ENCODE results near the gene DIDO1.

Gene DIDO1

DNA sequence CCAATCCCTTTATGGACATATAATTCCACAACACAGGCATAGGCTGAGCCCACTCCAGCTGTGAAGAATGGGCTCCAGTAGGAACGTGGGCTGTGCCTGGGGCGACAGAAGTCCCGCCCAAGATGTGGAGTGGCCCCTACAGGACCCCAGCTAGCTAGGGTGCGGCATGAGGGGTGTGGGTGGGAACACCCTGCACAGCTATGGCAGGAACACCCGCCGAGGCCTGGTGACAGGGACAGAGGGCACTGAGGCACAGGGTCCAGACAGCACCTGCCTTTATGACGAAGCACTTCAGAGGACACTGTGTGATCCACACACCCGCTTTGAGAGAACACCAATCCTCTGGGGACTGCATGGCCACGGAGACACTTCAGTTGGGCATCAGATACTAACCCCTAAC, 36.4 kb downstream of the DIDO1 start:
- DNase-seq: no peak

DNA sequence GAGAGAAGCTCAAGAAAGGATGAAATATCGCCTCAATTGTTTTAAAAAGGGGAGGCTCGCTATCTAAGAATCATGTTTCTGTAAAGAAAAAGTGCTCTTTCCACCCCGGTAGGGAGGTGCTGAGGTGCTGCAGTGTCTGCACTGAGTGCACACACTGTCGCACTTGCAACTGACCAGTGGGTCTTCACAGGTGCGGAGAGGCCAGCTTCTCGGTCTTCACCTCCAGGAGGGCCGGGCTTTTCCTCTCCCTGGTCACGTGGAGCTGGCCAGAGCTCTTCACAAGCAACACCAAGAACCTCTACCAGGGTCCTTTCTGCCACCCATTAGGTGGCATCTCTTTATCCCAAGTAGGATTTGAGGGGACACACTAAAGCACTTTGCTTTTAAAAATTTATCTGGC, 36.9 kb downstream of the DIDO1 start:
- no peak for DNase-seq

DNA sequence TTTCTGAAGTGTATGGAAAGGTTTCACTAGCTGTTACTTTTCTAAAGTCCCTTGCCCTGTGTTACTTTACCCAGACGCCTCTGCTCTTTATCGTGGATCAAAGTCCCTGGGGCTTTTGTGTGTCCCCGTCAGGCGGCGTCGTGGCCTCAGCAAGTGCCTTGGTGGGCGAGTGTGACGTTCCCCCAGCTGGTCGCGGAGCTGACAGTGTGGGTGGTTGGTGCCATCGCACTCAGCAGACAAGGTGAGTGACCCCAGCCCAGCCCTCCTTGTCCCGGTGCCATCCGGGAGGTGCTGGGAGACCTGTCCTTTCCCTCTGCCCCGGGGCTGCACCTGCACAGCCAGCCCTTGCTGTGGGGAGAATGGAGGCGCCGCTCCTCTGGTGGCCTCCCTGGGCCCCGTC, 37.4 kb downstream of the DIDO1 start:
- no peak for DNase-seq

DNA sequence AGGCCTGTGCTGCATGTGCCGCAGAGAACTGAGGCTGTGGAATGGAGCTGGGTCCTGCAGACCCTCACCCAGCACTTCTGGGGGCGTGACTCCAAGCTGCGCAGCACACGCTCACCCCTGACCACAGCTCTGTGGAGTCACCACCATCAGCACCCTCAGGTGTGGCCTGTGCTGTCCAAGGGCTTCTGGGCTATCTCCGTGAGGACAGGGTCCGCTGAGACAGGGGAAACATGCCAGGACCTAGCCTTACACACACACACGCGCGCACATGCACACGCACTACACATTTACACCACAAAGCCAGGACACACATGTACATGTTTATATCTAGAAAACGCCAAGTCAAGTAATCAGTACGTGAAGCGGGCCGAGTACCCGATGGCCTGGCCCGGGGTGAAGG, 37.9 kb downstream of the DIDO1 start:
- no peak for DNase-seq

DNA sequence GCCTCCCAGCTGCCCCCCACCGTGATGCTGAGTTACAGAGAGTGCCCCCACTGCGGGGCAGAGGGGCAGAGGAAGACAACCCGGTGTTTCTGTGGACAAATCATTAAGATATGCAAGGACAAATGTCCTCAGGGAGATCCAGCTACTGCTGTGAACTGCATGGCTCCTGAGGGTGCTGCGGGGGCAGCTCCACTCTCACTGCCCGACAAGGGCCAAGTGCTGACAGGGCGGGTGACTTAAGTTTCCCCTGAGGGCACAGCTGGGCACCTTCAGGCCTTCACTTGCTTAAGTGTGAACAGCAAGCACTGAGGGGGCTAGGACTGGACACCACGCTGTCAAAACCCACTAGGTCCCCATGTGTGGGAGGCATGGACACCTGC, 38.5 kb downstream of the DIDO1 start:
- DNase-seq: no peak

DNA sequence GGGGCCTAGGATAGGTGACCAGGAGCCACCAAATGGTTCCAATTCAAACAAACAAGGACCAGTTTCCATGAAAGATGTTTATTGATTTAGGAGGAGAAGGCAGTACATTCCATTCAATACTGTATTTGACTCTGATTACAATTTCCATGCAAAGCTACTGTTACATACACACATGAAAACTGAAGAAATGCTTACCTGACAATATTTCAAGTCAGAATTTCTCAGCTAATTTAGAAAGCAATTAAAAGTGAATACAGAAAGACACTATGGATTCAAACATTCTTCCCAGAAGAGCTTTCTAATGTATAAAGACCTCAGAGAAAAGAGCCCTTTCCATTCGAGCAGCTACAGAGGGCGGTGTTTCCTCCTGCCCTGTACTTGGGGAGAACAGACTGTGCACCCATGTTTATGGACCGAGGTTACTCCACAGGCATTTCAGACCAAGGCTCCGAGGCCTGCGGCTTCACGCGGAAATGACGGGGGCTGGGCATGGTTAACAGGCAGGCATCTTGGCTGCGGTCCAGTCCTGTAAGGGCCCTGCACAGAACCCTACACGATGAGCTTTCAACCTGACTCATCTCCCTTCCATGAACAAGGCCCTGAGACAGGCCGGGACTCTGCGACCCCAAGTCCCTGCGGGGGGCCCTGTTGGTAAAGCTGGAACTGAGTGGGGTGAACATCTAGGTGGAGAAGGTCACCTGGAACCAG, 39.0 kb downstream of the DIDO1 start:
- no peak for DNase-seq

DNA sequence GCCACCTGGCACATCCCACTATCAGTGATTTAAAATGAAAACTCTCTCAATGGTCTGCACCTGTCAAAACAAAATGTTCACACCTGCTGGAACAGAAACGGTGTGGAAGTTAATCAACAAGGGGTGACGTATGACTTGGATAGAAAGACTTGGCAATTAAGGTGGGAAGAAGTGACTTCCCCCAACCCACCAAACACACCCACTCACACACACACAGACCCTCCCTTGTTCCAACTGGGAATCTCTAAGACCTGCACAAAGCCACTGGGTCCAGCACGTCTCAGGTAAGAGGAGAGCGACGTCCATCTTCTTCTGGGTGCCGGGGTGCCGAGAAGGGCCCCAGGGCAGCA, 39.6 kb downstream of the DIDO1 start:
- DNase-seq: no peak

DNA sequence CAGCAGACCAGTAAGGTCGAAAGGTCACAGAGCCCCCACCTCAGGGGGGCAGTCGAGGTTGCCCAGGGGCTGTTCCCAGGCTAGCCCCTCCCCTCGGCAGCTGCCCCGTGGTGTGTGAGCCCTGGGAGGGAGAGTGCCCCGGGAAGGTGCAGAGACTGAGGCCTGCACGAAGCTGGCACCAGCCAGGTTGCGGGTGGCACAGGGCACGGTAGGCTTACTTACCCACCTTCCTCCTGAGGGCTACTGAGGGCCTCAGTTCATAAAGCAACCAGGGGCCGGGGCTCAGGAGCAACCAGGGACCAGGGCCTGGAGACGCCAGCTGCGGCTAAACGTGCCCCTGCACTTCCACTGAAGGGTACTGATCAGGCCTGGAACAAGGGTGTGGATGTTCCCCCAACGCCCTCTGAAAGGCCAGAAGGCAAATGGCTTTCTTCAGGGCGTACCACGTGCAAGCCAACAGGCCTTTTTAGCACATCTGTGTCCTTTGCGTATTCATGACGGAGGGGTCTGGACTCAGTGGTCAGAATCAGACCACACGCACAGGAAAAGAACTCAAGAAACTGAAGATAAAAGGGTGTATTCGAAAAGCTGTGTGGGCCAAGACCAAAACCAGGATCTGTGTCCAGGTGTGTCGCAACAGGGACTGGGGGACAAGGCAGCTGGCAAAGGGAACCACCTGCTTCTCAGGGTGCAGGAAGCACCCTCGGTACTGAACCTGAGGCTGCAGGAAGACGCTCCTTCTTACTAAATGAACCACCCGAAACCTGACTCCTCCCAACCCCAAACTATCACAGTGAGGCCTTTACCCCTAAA, 40.2 kb downstream of the DIDO1 start:
- DNase-seq: no peak

DNA sequence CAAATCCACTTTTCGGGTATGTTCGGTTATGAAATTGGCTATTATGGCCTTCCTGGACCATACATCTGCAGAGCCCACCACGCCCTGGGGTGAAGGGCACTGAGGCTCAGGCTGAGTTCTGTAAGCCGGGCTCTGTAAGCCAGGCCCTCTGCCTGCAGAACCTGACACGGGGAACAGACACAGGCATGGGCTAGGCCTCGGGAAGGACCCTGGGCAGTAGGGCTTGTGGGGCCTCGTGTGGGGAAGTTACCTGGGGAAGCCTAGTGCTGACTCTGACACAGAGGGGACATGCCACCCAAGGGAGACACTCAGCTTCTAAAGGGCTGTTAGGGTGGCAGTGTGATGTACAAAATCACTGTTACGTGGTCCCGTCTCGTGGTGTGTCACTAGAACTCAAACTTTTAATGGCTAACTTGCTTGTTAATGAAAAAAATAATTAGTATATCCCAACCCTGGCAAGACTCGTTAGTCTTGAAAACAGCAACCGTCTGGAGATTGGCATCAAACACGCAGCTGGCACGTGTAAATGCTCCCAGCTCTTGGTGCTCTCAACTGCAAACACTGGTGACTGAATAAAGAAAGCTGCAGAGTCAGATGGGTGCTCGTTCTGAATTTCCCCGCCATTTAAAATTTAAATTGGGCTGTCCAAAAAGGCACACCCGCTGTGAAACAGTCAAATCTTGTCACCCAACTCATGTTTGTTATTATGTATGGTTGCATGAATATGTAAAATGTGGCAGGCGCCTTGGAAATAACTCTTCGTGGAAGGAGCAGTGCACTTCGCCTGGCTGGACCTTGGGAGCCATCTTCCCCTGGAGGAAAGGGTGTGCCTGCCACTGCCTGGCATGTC, 41.0 kb downstream of the DIDO1 start:
- no peak for DNase-seq

DNA sequence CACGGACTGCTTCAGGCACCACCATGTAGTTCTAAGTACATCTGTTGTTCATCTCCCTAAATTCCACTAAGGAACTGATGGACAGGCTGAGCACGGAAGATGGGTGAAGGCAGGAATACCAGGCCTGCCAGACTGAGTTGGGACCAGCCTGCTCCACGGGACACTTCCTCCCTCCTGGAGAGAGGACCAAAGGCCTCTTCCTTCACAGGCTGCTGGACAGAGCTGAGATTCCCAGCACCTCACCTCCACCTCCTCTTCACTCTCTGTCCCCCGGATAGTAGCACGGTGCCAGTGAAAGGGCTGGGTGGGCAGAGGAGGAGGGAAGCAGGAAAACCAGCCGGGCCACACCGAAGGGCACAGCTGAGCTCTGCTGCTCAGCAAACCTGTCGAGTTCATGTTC, 41.7 kb downstream of the DIDO1 start:
- DNase-seq: no peak

DNA sequence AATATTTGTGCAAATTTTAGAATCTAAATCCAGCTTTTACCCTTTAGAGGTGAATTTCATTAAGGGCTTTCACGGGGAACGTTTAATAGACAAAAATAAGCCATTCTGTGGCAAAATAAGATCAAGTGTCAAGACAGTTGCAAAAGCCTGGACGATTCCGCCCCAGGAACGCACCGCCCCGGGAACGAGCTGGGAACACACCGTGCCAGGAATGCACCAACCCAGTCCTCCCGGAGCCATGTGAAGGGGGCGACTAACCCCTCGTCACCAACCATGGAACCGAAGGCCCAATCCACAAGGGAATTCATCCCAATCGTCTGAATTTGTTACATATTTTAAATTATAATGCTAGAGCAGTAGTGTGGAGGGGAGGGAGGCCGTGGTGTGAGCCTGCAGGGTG, 43.9 kb downstream of the DIDO1 start:
- no peak for DNase-seq

DNA sequence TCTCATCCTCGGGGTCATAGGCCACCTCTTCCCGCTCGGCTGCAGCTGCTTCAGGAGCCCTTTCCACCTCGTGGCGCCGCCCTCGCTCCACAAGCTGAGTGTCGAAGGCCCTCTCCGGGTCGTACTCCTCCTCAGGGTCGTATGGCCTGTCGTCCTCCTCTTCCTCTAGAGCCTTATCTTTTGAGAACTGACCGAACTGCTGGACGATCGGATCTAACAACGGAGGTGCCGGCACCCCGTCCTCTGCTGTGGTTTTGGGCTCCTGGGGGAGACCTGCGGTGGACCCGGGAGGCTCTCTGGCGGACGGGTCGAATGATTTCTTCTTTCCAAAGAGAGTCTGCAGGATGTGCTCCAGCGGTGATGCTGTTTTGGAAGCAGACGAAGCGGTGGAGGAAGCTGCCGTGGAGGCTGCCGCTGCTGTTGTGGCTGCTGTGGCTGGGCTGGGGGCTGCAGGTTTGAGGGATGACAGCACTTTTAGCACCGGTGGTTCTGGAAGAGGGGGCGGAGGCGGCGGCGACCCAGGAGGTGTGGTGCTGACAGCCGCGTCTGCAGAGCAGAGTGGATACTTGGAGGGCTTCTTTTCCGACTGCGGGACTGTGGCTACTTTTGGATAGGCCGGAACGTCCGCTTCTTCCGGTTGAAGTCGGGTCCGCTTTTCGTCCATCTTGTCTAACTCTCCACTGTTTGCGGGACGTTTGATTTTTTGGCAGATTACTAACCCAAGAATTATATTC, 44.5 kb downstream of the DIDO1 start:
- no peak for DNase-seq

DNA sequence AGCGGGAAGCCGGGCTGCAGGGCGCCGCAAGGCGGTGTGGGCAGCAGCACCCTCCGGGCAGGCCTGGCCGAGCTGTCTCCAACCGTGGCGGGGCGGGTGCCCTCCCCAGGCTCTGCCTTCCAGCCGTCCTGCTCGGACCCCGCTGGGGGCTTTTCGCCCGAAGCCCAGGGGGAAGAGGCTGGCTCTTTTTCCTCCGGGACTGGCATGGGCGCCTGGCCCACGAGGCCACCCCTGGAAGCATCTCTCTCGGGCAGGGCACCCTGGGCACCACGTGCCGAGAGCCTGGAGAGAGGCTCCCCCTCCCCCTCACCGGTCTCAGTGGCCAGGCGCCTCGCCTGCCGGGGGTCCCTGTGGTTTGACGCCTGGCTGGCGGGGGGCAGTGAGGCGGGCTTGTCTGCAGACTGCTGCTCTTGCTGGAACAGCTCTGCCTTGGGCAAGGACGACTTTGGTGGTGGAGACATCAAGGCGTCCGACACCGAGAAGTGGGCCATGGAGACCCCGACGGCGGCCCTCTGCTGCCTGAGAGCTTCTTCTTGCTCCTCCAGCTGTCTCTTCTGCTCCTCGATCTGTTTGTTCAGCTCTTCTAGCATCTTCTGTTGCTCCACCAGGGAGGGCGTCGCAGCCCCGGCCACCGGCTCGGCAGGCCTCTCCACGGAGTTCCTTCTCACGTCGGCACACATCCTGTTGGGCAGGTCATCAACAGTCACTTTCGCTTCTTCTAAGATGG, 45.2 kb downstream of the DIDO1 start:
- DNase-seq: no peak

DNA sequence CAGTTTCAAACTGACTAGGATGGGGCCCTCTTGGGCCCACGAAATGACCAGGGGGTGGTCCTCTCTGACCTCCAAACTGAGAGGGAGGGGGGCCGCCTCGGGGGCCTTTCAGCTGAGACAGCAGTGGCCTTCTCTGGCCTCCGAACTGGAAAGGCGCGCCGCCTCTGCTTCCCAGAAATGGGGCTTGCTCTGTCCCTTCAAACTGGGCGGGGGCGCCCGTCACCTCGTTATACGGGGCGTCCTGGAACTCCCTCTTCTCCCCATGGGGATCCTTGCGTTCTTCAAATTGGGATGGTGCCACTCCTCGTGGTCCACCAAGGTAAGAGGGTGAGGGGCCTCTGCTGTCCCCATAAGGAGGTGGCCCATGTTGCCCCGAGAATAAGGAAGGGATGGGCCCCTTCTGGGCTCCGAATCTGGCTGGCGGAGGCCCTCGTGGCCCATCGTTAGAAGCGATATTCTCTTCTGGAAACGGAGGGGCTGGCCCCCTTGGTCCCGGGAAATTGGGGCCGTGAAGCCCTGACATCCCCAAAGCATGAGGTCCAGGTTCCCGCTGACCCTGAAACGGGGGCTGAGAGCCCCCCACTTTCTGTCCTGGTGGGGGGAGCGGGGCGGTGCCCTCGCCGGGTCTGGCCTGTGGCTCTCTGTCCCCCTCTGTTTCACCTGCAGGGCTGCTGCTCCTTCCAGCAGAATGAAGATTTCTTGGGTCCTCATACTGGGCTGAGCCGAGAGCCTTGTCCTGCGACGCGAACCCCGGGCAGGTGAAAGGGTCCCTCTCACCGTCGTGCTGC, 46.0 kb downstream of the DIDO1 start:
- no peak for DNase-seq

DNA sequence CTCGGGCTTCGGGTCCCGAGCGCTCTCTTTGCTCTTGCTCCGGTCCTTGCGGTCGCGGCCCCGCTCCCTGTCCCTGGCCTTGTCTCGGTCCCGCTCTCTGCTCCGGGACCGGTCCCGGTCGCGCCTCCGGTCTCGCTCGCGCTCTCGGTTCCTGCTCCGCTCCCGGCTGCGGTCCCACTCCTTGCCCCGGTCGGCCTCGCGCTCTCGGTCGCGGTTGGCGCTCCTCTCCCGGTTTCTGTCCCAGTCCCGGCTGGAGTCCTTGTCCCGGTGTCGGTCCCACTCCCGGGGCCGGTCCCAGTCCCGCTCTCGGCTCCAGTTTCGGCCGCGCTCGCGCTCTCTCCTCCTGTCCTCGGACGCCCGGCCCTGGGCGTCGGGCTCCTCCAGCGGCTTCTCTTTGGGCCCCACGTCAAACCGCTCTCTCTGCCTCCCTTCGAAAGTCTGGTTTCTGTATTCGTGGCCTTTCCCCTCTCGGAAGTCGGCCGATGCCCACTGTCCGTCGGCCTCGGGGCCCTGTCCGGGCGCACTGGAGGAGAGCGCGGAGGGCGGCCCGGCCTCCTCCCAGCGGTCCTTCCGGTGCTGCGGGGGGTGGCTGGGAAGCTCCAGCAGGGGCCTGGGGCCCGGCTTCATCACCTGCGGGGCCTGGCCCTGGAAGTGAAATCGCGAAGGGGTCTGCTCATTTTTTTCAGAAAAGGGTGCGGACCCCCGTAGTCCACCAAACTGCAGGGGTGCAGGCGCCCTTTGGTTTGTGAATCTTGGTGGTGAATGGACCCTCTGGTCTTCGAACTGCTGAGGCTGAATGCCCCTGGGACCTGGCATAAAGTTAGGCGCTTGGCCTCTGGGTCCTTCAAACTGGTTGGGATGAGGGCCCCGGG, 46.8 kb downstream of the DIDO1 start:
- no peak for DNase-seq

DNA sequence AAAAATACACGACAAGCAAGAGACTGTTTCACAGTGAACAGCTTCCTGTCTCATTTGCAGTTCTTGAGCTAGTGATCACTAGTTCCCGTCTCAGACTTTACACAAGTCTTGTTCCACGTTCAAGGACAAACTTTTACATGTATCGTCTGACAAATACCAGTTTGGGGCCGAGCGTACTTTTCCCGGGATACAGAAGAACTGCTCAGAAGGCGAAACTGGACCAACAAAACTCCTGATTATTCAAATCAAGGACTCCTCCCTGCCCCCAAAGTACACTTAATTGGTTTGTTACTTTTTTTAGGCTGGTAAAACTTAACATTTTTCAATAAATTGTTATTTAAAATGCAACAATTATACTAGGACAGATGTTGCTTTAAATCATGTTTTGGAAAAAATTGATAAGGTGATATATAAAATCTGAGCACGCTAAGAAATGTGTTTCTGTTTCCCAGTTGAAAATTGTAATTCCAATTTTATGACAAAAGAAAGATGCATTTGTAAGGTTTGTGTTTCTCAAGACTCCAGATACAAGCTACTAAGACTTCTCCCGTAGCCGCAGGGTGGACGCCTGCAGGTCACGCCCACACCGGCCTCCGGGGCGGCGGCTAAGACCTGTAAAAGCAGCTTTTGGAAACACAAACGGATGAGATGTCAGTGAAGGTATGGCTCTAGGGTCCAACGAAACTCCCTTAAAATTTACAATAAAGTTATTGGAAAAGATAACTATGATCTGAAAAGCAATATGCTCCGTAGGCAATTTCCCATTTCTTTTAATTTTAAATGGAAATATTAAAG, 47.9 kb downstream of the DIDO1 start:
- DNase-seq: no peak

DNA sequence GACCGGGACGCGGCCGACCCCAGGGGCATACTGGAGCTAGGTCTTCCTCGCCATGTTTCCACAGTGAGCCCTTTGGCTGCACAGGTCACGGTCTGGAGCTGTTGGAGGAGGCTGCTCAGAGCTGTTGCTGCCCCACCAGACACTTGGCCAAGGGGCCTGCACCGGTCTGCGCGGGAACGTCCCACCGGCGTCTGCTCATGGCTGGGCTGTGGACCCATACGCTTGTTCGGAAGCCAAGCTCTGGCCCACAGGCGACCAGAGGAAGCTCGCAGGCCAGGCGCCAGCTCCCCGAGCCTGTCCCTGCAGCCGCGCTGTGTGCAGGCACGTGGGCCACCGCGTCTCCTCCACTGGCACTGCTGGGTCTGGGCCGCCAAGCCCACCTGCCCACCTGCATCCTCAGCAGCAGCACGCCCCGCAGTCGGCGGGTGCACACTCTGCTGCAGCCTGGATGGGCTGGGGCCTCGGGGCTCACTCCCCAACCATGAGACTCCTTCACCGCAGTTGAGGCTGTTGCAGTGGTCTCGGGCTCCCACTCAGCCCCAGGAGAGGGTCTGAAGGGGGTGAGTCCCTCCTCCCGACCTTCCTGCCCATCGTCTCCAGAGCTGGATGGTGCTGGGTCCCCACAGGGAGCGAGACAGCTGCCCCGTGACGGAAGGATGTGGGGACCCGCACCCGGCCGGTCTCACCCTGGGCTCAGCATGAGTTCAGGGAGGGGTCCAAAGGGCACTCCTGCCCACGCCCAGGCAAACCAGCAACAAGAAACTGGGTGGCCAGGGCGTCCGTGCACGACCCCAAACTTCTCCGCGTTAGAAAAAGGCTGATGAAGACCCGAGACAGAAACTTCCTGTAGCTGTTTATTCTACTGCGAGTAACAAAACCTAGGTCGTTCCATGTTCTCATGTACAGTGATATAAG, 49.1 kb downstream of the DIDO1 start:
- no peak for DNase-seq

DNA sequence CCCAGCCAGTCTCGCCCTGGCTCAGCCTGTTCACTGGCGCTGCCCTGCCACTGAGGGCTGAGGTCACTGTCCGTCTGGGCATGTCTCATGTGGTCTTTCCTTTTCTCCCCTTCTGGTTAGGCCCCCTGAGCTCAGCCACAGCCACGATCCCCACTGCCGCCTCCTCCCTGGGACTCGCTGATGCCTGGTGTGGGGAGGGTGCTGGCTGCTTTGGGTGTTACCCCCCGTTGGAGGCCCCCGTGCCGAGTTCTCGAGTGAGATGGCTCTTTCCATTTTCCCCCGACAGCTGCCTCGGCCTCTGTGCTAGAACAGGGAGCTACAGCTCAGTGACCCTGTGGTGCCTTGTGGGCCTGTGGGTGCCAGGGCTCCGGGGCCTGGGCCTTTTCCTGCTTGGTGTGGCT, 49.8 kb downstream of the DIDO1 start:
- no peak for DNase-seq
